ENCODE results near the gene PRKCH. TPM values are rescaled to one million over a fixed set of nuclear protein-coding genes. Genes with fewer than 3 reads are reported as not detected.

Gene PRKCH
- total RNA-seq, 1 experiment from 2014 or later, result 6.8 TPM

DNA sequence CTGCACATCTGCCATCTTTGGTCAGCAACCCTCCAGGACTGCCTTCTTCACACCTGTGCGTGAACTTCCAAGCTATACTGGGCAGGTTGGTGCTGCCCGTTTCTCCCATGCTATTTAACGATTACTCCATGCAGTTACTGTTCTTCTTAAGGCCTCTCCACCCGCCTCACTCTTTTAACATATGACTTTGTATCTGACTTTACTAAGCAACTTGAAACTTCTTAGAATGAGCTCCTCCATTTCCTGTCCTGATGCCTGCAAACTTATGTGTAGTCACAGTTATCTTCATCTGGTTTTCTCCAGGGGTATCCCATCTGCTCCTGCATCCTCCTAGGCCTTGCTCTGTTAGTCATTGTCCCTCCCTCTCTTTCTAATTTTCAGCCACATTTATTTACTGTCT is 35.7 kb downstream of the PRKCH start:
- Histone ChIP-seq H3K4me1 (no peaks in the 10 kb centered on the region), H3K27ac (no peak overlapping the region), H3K4me3 (no peak overlapping the region), H3K27me3 (no peaks in the 10 kb centered on the region; the same call in 1 of the 2 replicates), H3K36me3 (no peaks in the 10 kb centered on the region), H3K9me3 (replicated peaks) (no peaks in the 10 kb centered on the region)
- no peak for DNase-seq

DNA sequence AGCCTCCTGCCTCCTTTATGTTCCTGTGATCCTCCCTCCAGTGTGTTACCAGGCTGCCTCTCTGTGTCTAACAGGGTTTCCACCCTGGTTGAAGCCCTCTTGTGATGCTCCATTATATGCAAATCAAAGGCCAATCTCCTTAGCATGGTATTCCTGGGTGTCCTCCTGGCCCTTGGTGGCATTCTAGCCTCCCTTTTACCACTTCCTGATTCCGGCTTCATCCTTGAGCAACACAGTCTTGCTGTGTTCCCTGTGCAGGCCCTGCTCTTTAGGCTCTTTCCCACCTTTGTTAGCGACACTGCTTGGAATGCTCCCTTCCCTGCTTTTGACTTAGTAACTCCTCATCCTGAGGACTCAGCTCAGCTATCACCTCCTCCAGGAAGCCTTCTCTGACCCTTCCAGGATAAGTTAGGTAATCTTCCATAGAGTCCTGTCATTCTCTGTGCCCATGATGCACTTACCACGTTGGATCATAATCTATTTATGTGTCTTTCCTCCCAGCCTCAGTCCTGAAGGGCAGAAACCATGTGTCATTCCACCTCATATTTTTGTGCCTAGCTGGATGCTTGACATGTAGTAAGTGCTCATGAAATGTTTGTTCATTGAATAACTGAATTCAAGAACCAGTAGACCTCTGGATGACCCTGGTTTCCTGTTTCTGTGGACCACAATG is 37.3 kb downstream of the PRKCH start:
- no peak for DNase-seq
- no peaks in the 10 kb centered on the region; the same call in 1 of the 2 replicates for H3K27me3 ChIP-seq

DNA sequence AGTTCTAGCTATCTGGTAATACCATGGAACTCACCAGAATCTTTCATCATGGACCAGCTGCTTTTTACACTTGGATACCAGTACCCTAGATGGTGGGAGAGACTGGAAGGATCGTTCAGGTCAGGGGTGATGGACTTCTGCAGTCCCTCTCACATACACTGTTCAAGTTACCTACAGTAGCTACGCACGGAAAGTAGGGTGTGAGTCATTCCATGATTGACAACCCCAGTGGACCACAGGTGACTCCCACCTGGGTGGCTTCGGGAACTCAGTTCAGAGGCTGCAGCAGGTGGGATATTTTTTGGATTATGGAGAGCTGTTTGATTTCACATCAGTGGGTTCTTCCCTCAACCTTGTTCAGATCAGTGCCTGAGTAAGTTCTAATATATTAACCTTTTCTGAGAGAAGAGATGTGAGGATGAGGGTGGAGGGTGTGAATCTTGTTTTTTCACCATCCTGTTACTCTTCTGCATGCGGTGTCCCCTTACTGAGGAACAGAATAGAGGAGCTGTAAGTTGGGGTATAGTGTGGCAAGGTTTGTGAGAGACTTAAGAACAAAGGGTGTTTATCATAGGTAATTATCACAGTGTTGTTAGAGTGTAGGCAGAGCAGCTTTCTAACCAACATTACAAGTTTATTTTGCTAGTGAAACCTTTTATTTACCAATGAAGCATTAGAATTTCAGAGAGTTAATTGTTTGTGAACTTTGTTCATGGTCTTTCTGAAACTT is 39.6 kb downstream of the PRKCH start:
- H3K9me3 ChIP-seq (replicated peaks), result no peaks in the 10 kb centered on the region
- no peaks in the 10 kb centered on the region for H3K27me3 ChIP-seq
- H3K4me3 ChIP-seq, result no peak overlapping the region
- H3K27ac ChIP-seq, result no peak overlapping the region
- no peaks in the 10 kb centered on the region for H3K4me1 ChIP-seq
- no peak for DNase-seq
- no peaks in the 10 kb centered on the region for H3K36me3 ChIP-seq

More for the DNA sequence above, 37.3 kb downstream of the PRKCH start:
- no peaks in the 10 kb centered on the region for H3K9me3 ChIP-seq (replicated peaks)
- no peak overlapping the region for H3K4me3 ChIP-seq
- H3K36me3 ChIP-seq, result no peaks in the 10 kb centered on the region
- no peak overlapping the region for H3K27ac ChIP-seq
- H3K4me1 ChIP-seq, result no peaks in the 10 kb centered on the region

DNA sequence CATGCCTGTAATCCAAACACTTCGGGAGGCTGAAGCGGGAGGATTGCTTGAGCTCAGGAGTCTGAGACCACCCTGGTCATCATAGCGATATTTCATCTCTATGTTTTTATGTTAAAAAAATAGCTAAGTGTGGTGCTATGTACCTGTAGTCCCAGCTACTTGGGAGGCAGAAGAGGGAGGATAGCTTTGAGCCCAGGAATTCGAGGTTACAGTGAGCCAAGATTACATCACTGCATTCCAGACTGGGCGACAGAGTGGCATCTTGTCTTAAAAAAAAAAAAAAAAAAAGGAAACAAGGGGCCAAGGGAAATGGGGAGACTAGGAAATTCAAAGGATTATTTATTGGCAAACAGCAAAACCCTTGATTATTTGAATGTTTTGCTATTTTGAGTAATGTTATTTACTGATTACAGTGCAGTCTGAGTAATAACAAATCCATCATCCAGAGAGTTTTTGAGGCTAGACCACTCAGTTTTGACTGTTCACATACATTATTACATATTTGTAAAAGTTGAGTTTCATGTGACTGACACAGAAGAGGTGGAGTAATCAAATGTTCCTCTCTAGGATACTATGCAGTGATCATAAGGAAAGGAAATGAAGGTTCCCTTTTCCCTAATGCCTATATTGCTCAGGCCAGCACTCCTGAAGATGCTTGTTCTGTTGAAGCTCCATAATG is 40.8 kb downstream of the PRKCH start:
- Histone ChIP-seq H3K4me1 (no peaks in the 10 kb centered on the region), H3K4me3 (no peak overlapping the region), H3K27ac (no peak overlapping the region), H3K9me3 (replicated peaks) (no peaks in the 10 kb centered on the region), H3K36me3 (no peaks in the 10 kb centered on the region), H3K27me3 (no peaks in the 10 kb centered on the region)
- DNase-seq, result no peak

DNA sequence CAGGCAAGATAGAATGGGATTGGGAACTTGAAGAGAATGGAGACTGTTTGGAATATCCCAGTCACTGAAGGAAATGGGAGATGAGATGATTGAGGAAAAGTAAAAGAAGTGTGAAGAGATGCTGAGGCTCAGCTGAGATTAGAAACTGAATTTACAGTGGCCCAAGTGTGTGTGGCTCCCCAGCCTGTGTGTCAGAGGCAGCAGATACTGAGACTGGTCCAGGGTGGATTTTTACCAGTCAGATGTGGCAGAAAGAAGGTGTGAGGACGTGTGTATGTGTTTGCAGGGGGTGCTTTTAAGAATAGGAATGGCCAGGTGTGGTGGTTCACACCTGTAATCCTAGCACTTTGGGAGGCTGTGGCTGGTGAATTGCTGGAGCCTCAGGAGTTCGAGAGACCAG is 42.9 kb downstream of the PRKCH start:
- Histone ChIP-seq H3K27ac (no peak overlapping the region), H3K4me1 (no peaks in the 10 kb centered on the region), H3K9me3 (replicated peaks) (no peaks in the 10 kb centered on the region), H3K36me3 (no peaks in the 10 kb centered on the region), H3K4me3 (no peak overlapping the region), H3K27me3 (no peaks in the 10 kb centered on the region)
- DNase-seq, result no peak

DNA sequence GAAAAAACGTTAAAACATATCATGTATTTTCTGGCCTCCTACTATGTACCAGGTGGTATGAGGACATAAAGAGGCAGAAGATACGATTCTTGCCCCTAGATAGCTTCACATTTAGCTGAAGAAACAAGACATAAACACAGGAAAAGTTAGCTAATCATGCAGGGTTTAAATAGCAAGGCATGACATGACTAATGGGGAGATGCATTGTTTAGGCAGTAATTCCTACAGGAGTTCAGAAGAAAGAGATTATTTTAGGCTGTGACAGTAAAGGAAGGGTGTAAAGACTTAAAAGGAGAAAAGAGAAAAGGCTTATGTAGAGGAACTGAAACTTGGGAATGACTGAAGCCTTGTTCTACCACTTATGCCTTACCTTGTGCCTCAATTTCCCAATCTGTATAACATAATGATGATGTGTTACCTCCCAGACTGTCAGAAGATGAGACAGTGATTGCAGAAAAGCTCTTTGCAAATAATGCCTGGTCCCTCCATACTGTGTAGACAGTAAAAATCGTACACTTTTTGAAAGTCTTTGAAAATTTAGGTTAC is 44.4 kb downstream of the PRKCH start:
- no peaks in the 10 kb centered on the region for H3K9me3 ChIP-seq (replicated peaks)
- H3K27me3 ChIP-seq, result no peaks in the 10 kb centered on the region
- no peak for DNase-seq
- H3K4me1 ChIP-seq, result no peaks in the 10 kb centered on the region
- no peaks in the 10 kb centered on the region for H3K36me3 ChIP-seq
- no peak overlapping the region for H3K27ac ChIP-seq
- H3K4me3 ChIP-seq, result no peak overlapping the region

DNA sequence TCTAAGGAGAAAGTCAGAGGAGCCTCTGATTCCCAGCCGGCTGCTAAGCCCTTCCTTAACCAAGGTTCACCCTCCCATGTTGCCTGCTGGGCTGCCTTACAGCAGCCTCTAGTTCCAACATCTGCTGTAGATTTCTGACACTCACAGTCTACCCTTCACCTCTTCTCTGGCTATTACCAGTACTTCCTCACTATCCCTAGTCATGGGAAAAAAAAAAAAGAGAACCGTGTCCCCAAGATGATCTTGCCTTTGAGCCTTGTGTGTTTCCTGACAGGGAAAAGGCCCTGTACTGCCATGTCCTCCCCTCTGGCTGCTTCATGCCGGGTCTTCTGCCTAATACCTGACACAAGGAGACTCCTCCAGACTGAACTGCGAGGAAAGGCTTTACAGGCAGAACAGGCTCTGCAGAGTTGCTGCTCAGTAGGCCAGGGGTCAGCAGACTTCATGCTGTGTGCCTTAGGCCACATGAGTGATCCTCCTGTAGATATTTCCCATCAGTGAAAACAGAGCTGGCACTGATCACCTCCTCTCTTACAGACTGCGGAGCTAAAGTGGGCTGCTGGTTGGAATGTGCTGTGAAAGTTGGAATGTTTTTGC is 46.8 kb downstream of the PRKCH start:
- no peak overlapping the region for H3K4me3 ChIP-seq
- no peak overlapping the region for H3K27ac ChIP-seq
- H3K27me3 ChIP-seq, result no peaks in the 10 kb centered on the region
- no peaks in the 10 kb centered on the region for H3K36me3 ChIP-seq
- no peaks in the 10 kb centered on the region for H3K4me1 ChIP-seq
- no peaks in the 10 kb centered on the region for H3K9me3 ChIP-seq (replicated peaks)
- no peak for DNase-seq

DNA sequence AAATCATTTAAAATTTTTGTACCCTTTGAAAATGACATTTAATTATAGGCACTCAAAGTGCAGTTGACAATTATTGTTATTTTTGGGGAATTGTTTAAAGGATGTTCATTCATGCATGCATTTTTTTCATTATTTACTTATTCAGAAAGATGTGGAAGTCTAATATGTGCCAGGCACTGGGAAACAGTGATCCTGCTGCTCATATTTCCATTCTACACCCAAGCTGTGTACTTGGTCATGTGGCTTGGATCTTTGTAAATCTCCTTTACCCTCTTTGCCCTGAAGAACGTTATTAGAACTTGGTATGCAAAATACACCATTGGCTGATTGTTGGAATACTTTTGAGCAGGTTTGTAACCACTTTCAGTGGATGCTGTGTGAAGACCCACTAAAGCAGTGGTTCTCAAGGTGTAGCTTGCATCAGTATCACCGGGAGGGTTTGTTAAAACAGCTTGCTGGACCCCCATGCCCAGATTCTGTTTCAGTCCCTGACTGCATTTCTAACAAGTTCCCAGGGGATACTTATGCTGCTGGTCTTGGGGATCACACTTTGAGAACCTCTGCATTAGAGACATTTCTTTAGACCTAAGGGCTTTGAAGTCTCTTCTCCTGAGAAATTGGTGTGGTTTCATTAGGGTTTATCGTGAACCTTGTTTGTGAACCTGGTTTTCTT is 47.5 kb downstream of the PRKCH start:
- Histone ChIP-seq H3K9me3 (replicated peaks) (no peaks in the 10 kb centered on the region), H3K4me3 (no peak overlapping the region), H3K36me3 (no peaks in the 10 kb centered on the region), H3K4me1 (no peaks in the 10 kb centered on the region), H3K27ac (no peak overlapping the region), H3K27me3 (no peaks in the 10 kb centered on the region)
- no peak for DNase-seq

DNA sequence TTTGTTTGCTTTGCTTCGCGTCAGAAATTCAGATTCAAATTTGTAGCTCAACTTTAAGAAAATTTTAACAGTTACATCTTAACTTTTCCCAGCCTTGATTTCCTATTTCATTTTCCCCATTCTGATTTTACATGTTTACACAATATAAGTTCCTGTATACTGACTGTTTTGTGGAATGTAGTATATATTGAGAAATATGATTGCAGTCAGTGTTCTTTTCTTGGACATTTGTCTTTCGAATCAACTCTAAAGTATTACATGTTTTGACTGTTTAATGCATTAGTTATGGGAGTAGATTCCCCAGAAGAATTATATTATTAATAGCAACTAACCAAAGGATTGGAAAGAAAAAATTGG is 48.1 kb downstream of the PRKCH start:
- H3K27me3 ChIP-seq, result no peaks in the 10 kb centered on the region

DNA sequence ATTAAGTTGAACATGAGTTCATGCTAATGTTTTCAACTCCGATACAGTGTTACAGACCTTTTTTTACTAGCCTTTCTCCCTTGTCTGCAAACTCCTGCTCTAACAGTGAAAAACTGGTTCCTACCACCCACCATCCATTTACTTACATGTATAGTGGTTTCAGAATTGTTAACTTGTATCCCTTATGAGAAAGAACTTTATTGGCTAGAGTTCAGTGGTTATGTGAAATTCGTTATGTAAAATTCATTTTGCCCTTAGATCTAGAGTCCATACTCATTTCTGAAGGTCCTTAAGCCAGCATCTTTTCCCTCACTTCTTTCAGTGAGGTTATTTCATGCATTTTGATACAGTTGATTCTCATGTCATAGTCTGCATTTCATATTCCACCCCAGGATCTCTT is 51.0 kb downstream of the PRKCH start:
- Histone ChIP-seq H3K9me3 (replicated peaks) (no peaks in the 10 kb centered on the region; the same call in 1 of the 2 replicates), H3K4me3 (no peak overlapping the region), H3K36me3 (no peaks in the 10 kb centered on the region), H3K27me3 (no peaks in the 10 kb centered on the region), H3K4me1 (no peaks in the 10 kb centered on the region), H3K27ac (no peak overlapping the region)
- no peak for DNase-seq

More for the DNA sequence above, 48.1 kb downstream of the PRKCH start:
- Histone ChIP-seq H3K9me3 (replicated peaks) (no peaks in the 10 kb centered on the region), H3K36me3 (no peaks in the 10 kb centered on the region), H3K27ac (no peak overlapping the region), H3K4me3 (no peak overlapping the region), H3K4me1 (no peaks in the 10 kb centered on the region)
- no peak for DNase-seq

DNA sequence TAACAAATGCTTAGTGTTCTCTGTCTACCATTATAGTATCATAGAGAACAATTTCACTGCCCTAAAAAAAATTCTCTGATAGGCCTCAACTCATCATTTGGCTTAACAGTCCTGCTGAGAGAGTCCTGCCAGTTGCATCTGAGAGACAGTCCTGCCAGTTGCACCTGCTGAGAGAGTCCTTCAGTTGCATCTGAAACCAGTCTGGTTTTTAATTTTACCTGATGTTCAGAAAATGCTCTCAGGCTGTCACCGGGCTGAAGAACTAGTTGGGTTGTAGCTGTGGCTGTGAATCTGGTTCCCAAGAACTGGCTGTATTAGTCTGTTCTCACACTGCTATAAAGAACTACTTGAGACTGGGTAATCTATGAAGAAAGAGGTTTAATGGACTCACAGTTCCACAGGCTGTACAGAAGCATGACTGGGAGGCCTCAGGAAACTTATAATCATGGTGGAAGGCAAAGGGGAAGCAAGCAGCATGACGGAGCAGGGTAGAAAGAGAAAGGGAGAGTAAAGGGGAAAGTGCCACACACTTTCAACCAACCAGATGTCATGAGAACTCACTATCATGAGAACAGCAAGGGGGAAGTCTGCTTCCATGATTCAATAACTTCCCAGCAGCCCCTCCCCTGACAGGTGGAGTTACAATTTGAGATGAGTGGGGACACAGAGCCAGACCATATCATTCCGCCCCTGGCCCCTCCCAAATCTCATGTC is 51.6 kb downstream of the PRKCH start:
- DNase-seq, result no peak
- H3K9me3 ChIP-seq (replicated peaks), result no peaks in the 10 kb centered on the region; the same call in 1 of the 2 replicates
- no peaks in the 10 kb centered on the region for H3K36me3 ChIP-seq
- H3K27me3 ChIP-seq, result no peaks in the 10 kb centered on the region
- no peak overlapping the region for H3K4me3 ChIP-seq
- no peak overlapping the region for H3K27ac ChIP-seq
- H3K4me1 ChIP-seq, result no peaks in the 10 kb centered on the region

DNA sequence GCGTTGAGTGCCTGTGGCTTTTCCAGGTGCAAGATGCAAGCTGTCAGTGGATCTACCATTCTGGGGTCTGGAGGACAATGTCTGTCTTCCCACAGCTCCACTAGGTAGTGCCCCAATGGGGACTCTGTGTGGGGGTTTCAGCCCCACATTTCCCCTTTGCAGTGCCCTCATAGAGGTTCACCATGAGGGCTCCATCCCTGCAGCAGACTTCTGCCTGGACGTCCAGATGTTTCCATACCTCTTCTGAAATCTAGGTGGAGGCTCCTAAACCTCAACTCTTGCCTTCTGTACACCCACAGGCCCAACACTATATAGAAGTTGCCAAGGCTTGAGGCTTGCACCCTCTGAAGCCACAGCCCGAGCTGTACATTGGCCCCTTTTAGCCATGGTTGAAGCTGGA is 52.9 kb downstream of the PRKCH start:
- Histone ChIP-seq H3K27me3 (no peaks in the 10 kb centered on the region), H3K9me3 (replicated peaks) (no peaks in the 10 kb centered on the region; the same call in 1 of the 2 replicates), H3K36me3 (no peaks in the 10 kb centered on the region), H3K4me1 (no peaks in the 10 kb centered on the region), H3K27ac (no peak overlapping the region), H3K4me3 (no peak overlapping the region)
- DNase-seq, result no peak

DNA sequence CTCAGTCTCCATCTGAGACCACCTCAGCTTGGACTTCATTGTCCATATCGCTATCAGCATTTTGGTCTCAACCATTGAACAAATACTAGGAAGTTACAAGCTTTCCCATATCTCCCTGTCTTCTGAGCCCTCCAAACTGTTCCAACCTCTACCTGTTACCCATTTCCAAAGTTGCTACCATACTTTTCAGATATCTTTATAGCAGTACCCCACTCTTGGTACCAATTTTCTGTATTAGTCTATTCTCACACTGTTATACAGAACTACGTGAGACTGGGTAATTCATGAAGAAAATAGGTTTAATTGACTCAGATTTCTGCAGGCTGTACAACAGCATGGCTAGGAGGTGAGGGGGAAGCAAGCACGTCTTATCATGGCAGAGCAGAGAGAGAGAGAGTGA is 53.8 kb downstream of the PRKCH start:
- DNase-seq, result no peak
- H3K4me1 ChIP-seq, result no peaks in the 10 kb centered on the region
- no peak overlapping the region for H3K27ac ChIP-seq
- H3K36me3 ChIP-seq, result no peaks in the 10 kb centered on the region
- no peaks in the 10 kb centered on the region; the same call in 1 of the 2 replicates for H3K9me3 ChIP-seq (replicated peaks)
- no peak overlapping the region for H3K4me3 ChIP-seq
- no peaks in the 10 kb centered on the region for H3K27me3 ChIP-seq

DNA sequence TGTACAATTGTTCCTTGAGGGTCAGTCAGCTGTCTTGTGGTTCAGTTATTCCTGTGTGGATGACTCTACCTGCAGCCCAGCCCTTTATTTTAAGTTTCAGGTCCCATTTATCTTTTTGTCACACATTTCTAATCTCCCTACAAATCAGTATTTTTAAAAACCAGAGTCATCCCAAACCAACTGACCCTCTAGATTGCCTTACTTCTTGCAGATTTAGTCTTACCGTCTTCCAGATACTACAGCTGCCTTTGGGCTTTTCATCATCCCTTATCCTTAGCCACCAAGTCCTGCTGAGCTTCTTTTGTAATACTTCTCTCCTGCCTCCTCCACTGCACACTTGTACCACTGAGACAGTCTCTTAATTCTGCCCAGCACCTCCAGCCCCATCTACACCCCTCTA is 54.9 kb downstream of the PRKCH start:
- no peaks in the 10 kb centered on the region; the same call in 1 of the 2 replicates for H3K9me3 ChIP-seq (replicated peaks)
- H3K4me3 ChIP-seq, result no peak overlapping the region
- H3K4me1 ChIP-seq, result no peaks in the 10 kb centered on the region
- H3K36me3 ChIP-seq, result no peaks in the 10 kb centered on the region
- no peaks in the 10 kb centered on the region for H3K27me3 ChIP-seq
- DNase-seq, result no peak
- H3K27ac ChIP-seq, result no peak overlapping the region

All from SJCRH30 (cell line).